Measurements from ENCODE around the gene OAS3.

Gene OAS3

DNA sequence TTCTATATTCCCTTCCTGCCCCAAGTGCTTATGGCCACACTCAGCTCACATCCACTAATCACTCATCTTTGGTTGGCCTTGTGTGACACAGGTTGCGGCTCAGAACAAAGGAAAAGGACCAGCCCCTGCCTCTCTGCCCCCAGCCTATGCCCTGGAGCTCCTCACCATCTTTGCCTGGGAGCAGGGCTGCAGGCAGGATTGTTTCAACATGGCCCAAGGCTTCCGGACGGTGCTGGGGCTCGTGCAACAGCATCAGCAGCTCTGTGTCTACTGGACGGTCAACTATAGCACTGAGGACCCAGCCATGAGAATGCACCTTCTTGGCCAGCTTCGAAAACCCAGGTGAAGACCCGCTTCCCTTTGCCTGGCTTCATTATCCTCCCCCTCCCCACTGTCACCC lies 24.3 kb downstream of the OAS3 start:
- DNase-seq = no peak

DNA sequence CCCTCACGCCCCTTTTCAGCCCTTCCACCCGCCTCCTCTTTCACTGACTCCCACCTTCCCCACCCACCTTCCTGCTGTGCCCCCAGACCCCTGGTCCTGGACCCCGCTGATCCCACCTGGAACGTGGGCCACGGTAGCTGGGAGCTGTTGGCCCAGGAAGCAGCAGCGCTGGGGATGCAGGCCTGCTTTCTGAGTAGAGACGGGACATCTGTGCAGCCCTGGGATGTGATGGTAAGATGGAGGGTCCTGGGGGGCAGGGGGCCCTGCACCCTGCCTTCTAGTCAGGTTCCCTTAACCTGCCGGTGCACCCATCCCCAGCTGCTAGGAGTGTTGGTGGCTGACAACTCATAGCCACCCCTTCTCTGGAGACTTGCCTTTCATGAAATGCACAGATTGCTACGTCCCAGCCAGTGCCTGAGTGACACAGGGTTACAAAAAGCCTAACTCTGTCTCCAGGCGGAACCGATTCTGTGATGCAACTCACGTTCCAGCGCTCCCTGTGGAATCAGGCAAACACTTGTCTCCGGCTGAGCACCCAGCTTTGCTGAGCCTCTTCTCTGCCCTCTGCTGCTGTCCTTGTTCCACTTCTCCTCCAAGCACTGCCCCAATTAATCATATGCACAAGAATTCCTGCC lies 25.1 kb downstream of the OAS3 start:
- no peak for DNase-seq

DNA sequence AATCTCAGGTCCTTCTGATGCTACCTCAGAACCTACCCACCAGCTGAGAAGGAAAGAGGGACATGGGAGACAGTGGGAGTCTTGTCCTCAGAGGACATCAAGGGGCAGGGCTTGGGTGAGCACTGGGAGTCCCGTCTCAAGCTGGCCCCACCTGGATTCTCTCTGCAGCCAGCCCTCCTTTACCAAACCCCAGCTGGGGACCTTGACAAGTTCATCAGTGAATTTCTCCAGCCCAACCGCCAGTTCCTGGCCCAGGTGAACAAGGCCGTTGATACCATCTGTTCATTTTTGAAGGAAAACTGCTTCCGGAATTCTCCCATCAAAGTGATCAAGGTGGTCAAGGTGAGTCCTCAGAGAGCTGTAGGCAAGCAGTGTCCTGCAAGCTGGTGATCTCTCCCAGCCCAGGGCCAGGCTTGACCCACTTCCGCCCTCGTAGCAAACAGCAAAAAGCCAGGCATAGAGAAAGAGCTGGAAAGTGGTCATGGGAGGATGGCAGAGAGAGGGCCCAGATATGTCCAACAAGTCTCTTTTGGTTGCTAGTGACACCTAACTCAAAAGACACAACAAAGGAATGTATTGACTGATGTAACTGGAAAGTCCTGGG lies 25.9 kb downstream of the OAS3 start:
- no peak for DNase-seq

DNA sequence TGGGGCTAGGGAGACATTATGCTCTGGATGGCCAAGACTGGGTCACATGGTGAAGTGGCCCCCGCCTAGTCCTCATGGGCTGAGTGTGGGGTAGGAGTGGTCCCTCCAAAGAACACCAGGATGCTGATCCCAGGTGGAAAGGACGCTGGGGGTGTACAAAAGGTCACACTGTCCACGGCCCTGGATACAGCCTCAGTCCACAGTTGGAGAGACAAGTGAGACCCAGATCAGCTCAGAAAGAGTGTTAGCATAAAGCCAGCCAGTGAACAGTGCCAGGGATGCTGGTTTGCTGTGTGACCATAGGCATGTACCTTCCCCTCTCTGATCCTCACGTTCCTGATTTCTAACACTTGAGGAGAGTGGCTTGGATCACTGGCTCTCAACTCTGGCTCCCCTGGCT lies 26.6 kb downstream of the OAS3 start:
- DNase-seq = no peak

DNA sequence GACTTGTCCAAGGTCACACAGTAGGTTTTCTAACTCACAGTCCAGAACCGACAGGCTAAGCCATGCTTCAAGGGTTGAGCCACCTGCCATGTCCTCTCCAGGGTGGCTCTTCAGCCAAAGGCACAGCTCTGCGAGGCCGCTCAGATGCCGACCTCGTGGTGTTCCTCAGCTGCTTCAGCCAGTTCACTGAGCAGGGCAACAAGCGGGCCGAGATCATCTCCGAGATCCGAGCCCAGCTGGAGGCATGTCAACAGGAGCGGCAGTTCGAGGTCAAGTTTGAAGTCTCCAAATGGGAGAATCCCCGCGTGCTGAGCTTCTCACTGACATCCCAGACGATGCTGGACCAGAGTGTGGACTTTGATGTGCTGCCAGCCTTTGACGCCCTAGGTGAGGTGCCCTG lies 27.4 kb downstream of the OAS3 start:
- DNase-seq = no peak

DNA sequence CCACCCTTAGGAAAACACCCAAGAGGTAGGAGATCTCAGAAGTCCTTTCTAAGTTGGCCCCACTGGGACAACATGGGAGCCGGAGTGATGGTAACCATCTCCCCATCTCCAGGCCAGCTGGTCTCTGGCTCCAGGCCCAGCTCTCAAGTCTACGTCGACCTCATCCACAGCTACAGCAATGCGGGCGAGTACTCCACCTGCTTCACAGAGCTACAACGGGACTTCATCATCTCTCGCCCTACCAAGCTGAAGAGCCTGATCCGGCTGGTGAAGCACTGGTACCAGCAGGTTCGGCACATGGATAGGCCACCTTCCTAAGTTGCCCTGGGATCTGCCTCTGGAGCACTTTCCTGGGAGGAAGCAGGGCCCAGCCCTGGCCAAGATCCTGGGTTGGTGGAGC lies 29.0 kb downstream of the OAS3 start:
- DNase-seq = no peak

DNA sequence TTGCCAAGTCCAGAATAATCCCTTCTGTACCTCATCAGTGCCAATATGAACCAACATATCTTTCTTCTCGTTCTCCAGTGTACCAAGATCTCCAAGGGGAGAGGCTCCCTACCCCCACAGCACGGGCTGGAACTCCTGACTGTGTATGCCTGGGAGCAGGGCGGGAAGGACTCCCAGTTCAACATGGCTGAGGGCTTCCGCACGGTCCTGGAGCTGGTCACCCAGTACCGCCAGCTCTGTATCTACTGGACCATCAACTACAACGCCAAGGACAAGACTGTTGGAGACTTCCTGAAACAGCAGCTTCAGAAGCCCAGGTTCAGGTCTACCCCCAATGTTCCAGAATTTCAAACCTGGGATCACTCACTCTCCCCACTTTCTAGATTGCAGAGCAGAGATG lies 29.6 kb downstream of the OAS3 start:
- DNase-seq = no peak

DNA sequence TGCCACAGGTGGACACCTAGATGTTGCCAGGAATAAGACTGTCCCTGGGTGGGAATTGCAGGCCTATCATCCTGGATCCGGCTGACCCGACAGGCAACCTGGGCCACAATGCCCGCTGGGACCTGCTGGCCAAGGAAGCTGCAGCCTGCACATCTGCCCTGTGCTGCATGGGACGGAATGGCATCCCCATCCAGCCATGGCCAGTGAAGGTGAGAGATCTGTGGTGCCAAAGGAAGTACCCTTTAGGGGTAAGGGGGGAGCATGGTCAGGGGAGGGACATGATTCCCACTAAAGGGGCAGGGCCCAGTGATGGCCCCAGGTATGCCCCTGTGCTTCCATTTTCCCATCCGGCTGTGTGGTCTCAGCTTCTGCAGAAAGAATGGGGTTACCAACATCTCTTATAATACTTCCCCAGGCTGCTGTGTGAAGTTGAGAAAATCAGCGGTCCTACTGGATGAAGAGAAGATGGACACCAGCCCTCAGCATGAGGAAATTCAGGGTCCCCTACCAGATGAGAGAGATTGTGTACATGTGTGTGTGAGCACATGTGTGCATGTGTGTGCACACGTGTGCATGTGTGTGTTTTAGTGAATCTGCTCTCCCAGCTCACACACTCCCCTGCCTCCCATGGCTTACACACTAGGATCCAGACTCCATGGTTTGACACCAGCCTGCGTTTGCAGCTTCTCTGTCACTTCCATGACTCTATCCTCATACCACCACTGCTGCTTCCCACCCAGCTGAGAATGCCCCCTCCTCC lies 31.5 kb downstream of the OAS3 start:
- no peak for DNase-seq

DNA sequence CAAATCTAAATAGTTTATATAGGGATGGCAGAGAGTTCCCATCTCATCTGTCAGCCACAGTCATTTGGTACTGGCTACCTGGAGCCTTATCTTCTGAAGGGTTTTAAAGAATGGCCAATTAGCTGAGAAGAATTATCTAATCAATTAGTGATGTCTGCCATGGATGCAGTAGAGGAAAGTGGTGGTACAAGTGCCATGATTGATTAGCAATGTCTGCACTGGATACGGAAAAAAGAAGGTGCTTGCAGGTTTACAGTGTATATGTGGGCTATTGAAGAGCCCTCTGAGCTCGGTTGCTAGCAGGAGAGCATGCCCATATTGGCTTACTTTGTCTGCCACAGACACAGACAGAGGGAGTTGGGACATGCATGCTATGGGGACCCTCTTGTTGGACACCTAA lies 32.1 kb downstream of the OAS3 start:
- no peak for DNase-seq

DNA sequence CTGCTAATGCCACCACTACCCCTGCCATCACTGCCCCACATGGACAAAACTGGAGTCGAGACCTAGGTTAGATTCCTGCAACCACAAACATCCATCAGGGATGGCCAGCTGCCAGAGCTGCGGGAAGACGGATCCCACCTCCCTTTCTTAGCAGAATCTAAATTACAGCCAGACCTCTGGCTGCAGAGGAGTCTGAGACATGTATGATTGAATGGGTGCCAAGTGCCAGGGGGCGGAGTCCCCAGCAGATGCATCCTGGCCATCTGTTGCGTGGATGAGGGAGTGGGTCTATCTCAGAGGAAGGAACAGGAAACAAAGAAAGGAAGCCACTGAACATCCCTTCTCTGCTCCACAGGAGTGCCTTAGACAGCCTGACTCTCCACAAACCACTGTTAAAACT lies 33.0 kb downstream of the OAS3 start:
- no peak for DNase-seq

DNA sequence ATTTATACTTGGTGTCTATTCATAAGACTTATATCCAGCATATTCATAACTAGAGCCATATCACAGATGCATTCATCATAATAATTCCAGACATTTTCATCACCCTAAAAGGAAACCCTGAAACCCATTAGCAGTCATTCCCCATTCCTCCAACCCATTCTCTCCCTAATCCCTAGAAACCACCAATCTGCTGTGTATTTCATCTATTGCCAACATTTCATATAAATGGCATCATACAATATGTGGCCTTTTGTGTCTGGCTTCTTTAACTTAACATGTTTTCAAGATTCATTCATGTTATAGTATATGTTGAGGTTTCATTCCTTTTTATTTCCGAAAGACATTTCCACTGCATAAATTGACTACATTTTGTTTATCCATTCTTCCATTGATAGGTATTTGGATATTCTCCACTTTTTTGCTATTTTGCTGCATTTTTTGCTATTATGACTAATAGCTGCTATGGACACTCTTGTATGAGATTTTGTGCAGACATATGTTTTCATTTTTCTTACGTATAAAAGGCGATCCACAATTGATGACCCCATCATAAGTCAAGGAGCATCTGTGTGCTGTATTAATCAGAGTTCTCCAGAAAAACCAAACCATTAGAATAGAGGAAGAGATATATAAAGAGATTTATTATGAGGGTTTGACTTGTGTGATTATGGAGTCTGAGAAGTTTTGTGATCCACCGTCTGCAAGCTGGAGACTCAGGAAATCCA lies 34.9 kb downstream of the OAS3 start:
- DNase-seq = no peak

DNA sequence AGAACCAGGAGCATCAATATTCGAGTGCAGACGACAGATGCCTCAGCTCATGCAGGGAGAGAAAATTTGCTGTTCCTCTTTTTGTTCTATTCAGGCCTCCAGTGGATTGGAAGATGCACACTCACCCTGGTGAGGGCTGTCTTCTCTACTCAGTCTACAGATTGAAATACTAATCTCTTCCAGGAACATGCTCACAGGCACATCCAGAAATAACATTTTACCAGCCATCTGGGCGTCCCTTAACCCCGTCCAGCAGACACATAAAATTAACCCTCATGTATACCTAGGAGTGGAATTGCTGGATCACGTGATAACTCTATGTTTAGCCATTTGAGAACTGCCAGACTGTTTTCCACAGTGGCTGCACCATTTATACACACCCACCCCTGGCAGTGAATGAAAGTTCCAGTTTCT lies 35.6 kb downstream of the OAS3 start:
- no peak for DNase-seq

DNA sequence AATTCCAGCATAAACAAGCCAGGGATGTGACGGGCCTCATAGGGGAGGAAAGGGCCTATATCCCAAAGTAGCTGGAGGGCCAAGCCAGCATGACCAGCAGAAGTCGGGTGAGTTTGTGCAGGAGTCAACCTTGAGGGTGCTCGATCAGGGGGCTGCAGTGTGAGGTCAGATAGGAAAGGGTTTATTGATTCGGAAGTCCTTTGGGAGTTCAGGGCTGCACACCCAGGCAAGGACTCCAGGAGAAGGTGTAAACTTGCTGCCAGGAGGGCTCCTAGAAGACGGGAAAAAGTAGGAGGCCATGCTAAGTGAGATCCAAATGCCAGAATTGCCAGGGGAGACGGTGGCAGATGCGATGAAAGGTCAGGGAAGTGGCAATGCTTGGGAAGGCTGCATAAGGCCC lies 36.6 kb downstream of the OAS3 start:
- no peak for DNase-seq

DNA sequence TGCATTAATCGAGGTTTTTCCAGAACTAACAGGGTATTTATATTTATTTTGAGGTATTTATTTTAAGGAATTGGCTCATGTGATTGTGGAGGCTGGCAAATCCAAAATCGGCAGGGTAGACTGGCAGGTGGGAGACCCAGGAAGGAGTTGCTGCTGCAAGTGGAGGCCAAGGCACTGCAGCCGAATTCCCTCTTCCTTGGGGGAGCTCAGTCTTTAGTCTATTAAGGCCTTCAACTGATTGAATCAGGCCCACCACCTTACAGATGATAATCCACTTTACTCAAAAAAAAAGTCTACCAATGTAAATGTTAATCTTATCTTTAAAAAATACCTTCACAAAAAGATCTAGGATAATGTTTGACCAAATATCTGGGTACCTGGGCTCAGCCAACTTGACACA lies 38.9 kb downstream of the OAS3 start:
- DNase-seq = no peak

DNA sequence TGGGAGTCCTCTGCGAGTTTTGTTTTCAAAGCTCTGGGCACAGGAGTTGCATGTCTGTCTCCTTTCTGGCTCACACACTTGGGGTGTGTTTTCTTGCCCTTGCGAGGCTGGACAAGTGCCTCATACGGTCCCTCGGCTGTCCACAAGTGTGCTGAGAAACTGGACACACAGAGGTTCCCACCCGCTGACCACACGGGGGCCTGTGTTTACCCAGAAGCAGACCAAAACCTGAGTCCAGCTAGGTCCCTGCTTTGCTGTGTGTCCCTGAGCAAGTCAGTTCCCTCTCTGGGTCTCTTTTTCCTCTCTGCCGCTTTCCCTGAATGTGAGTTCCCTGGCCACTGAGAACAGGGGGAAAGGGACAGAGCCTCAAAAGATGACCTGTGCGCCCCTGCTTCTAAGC lies 39.4 kb downstream of the OAS3 start:
- no peak for DNase-seq

DNA sequence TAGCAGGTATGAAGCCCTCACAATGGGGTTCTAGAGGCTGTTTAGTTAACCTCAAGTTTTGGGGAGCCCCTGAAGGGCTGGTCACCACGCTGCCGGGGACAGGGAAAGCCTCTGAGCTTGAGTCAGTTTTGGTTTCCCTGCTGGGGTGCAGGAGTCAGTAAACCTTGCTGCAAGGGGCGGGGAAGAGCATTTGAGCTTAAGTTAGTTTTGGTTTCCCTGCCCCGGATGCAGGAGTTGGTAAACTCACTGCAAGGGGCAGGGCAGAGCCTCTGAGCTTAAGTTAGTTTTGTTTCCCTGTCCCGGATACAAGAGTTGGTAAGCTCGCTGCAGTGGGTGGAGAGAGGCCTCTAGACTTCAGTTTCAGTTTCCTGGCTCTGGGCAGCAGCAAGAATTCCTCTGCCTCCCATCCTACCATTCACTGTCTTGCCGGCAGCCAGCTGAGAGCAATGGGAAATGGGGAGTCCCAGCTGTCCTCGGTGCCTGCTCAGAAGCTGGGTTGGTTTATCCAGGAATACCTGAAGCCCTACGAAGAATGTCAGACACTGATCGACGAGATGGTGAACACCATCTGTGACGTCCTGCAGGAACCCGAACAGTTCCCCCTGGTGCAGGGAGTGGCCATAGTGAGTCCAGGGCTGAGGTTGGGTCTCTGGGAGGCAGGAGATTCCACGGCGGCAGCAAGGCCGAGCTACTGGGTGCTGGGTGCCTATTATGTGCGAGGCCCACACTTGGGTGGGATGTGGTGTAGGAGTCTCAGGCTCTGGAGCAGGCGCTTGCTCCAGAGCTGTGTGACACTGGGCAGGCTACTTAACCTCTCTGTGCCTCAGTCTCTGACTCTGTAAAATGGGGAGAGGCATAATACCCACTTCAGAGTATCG lies 40.1 kb downstream of the OAS3 start, which contains the start of gene OAS2:
OAS2 (plus strand) TSS at position 357 of the 878 bp plus-strand sequence; CDS start at position 447, 90 bp downstream.
- no peak for DNase-seq

DNA sequence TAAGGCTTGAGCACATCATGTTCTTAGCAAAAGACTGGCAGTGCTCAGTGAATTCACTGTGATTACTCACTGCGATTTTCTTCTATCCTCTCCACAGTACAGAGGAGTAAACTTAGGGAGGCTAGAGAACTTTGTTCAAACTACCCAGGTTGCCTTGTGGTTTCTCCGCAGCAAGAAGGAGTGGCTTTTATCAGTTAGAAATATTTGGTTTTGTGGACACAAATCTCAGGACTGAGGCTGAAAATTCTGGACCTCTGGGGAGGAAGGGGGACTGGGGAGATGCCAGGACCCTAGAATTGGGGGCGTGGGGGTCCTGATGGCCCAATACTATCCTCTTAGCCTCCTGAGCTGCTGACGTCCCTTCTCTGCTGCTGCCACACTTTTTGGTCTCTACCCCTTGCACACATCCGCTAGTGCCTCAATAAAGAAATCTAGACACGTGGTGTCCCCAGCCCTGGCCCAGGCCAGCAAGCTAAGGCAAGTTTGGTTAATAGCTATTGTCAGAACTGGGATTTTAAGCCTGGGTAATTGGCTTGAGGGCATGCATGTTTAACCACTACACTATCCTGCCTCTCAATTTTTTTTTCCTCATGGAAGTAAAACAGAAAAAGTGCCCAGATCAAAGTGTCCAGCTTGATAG lies 40.9 kb downstream of the OAS3 start:
- no peak for DNase-seq

DNA sequence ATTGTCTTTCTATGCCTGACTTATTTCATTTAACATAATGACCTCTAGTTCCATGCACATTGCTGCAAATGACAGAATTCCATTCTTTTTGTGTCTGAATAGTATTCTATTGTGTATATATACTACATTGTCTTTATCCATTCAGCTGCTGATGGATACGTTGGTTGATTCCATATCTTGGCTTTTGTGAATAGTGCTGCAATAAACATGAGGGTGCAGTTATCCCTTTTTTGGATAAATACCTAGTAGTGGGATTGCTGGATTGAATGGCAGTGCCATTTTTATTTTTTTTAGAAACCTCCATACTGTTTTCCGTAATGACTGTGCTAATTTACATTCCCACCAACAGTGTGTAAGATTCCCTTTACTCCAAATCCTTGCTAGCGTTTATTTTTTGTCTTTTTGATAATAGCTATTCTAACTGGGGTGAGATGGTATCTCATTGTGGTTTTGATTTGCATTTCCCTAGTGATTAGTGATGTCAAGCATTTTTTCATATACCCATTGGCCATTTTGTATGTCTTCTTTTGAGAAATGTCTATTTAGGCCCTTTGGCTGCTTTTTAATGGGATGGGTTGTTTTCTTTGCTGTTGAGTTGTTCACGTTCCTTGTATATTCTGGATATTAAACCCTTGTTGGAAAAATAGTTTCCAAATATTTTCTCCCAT lies 42.4 kb downstream of the OAS3 start:
- no peak for DNase-seq

DNA sequence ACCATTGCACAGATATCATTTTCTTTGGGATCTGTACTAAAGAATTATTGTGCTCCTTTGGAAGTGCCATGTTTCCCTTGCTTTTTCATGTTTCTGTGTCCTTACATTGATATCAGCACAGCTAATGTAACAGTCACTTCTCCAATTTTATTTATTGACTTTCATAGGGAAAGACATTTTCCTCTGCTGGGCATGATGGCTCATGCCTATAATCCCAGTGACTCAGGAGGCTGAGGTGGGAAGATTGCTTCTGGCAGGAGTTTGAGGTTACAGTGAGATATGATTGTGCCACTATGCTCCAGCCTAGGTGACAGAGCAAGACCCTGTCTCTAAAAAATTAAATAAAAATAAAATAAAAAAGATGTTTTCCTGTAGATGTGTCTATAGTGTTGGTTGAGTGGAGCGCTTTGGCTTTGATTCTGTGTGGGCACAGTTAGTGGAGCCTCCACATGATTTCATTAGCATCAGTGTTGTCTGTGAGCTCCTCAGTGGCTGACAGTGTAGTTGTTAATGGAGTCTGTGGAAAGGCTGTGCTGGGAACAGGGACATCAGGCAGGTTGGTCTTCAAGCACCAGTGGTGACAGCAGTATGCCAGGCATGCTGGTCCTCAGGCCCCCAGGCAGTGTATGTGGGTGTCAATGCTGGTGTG lies 47.5 kb downstream of the OAS3 start:
- DNase-seq = no peak

DNA sequence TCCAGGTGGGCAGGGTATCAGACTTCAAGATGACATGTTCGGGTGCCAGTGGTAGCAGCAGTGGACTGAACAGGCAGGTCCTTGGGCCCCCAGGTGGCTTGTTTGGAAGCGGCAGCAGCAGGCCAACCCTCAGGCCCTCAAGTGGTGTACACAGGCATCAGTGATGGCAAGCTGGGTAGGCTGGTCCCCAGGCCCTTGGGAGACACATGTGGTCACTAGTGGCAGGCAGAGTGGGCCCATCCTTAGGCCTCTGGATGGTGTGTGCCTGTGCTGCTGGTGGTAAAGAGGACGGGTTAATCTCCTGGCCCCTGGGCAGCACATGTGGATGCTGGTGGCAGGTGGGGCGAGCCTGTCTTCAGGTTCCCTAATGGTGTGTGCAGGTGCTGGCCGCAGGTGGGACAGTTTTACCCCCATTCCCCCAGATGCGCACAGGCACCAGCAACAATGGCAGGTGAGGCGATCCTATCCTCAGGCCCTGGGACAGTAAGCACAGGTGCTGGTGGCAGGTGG lies 48.1 kb downstream of the OAS3 start:
- DNase-seq = no peak

DNA sequence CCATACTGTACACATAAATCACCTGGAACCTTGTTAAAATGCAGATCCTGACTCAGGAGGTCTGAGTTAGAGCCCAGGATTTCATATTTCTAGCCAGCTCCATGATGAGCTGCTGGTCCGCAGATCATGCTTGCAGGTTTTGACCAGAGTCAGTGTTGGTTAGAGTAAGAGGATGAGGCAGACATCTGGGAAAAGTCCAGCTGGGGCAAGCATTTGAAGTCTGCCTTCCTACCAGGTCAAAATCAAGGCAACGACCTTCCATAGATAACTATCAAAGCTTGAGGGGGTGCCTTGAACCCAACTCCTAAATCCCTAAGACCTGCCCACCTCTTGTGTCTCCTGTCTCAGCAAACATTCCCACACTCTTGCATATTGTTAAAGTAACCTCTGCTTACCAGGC lies 49.3 kb downstream of the OAS3 start:
- DNase-seq = no peak
